ENCODE data around the gene FAM229B. TPM values are rescaled to one million over a fixed set of nuclear protein-coding genes. Genes with fewer than 3 reads are reported as not detected.

FAM229B gene
- total and polyA plus RNA-seq, 9 of the 15 experiments (the other 6 are each of a cell fraction or from before 2014, with no cell fraction given): 3.3 to 17.4 (median 5.8) TPM

DNA sequence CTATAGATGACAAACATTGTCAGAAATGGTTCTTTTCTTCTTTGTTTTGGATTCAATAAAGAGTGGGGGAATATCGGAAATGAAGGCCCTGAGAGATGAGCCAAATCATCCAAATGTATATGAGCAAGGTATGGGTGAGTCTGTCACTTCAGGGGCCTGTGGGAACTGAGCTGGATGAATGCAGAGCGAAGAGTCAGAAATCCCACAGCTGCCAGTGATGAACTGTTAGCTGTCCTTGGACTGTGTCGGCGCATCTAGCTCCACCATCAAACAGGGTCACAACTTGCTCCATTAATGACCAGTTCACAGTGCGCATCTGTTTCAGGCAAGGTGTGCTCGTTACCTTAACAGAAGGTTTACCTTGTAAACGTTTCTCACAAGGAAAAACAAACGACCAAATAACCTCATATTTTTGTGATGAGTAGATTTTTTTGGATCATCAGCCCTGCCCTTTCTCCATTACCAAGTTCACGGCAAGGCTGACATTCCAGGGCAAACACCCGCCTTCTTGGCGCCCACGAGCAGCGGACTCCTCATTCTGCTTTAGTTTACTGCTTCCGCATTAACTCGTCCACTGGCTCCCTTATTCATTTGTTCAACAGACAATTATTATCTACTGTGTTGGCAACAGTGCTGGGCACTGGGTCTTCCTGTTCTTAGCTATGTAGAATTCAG, 48.5 kb upstream of the FAM229B start:
- in situ Hi-C loops (cut with MboI) (no loop called here), intact Hi-C loops (cut with micrococcal nuclease) (loop anchor here (1.0 kb wide), 1 partner anchor 329 kb away; no protein-coding TSS in a partner anchor)
- FAIRE-seq (no peak), DNase-seq (ENCODE audit: extremely low read depth in 1 of 4, low spot score in 3 of 4) (no peak), ATAC-seq (no peak)
- Histone ChIP-seq H2AFZ (ENCODE audit: low read depth, low read length) (peak overlapping the region; percentile 22; the same call in 1 of the 2 replicates), H3K4me1 (replicated peaks in 1 of 2; ENCODE audit: control insufficient read depth in 2 of 2, insufficient read depth in 2 of 2, low read length in 2 of 2) (peaks cover 0 to under 1% of the 10 kb centered on the region in 2 experiments; a peak in 1 of 5 replicates), H3K4me2 (ENCODE audit: insufficient read depth, low read length) (no peak overlapping the region), H3K27me3 (ENCODE audit: control insufficient read depth in 2 of 2, insufficient read depth in 2 of 2, low read length in 2 of 2) (peaks cover 18 to 32% of the 10 kb centered on the region in 2 experiments), H3K27ac (ENCODE audit: extremely low read depth, low read depth, low read length) (no peak overlapping the region), H3K4me3 (no peak overlapping the region), H3K9ac (ENCODE audit: insufficient read depth in 1 of 2, low read depth in 2 of 2, low read length in 2 of 2) (no peak overlapping the region), H3K9me1 (ENCODE audit: control insufficient read depth, insufficient read depth, low read length) (no peaks in the 10 kb centered on the region), H3K79me2 (ENCODE audit: control insufficient read depth, insufficient read depth, low read length) (no peaks in the 10 kb centered on the region), H3K9me3 (replicated peaks; ENCODE audit: control insufficient read depth, insufficient read depth, low read depth, low read length) (no peaks in the 10 kb centered on the region; the same call in 1 of the 2 replicates), H3K36me3 (ENCODE audit: control insufficient read depth, insufficient read depth, low read length) (no peaks in the 10 kb centered on the region), H4K20me1 (replicated peaks; ENCODE audit: control insufficient read depth, insufficient read depth, low read length) (no peaks in the 10 kb centered on the region; the same call in 1 of the 2 replicates)
- ChIA-PET CTCF (ENCODE audit: low intra/inter-chr PET ratio) (no interaction called here), POLR2A (no interaction called here)
- no TSS peak for BruUV-seq (replicated peaks)
- TF ChIP-seq CHCHD3 (CRISPR knock-in tag; IDR thresholded peaks at IDR 0.05) (no peak), CREB3L1 (IDR thresholded peaks at IDR 0.05; ENCODE audit: borderline replicate concordance, low read depth) (no peak), ELK3 (CRISPR knock-in tag; IDR thresholded peaks at IDR 0.05) (no peak), ZBTB12 (CRISPR knock-in tag; IDR thresholded peaks at IDR 0.05) (no peak), EHMT2 (IDR thresholded peaks at IDR 0.05) (no peak), SAP30 (IDR thresholded peaks at IDR 0.05; ENCODE audit: borderline replicate concordance, insufficient read depth, low read depth, low read length, poor library complexity, severe bottlenecking) (no peak), EP300 (IDR thresholded peaks at IDR 0.05; ENCODE audit: low read length) (no peak), FOXJ3 (CRISPR knock-in tag; IDR thresholded peaks at IDR 0.05) (no peak), SLC30A9 (CRISPR knock-in tag; IDR thresholded peaks at IDR 0.05) (no peak)
- 4% methylated on average over 15 of the region's 15 CpGs for WGBS (ENCODE audit: insufficient coverage, low coverage, missing lambda C conversion rate)
